NCI-H128 (cell line): ENCODE data around the gene DIAPH2.

ENCODE experiments used
- DNase-seq: peaks from one replicate; lab custom pipeline; 2025; ENCODE audit not compliant: unreplicated experiment; lab: John Stamatoyannopoulos, UW

The DIAPH2 gene

DNA sequence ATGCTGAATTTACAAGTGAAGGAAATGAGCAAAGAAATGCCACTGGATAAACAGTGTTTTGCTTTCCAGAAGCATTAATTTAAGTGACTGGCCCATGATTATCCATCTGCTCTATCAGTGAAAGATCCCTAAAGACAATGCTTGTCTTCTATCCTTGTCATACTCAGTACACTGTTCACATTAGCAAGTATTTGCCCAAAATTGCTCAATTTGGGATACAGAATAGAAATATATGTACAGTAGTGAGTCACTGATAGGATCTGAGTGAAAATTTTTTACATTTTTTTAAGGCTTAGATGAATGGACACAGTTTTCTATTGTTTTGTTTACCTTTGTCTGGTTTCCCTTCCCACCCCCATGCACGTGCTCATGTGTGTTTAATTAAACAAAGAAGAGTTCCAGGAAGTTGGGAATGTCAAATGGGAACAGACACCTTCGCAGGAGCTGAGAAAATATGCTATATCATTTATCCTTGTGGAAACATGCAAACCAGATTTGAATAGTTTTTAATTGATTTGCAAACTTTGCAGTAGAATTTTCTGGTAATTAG lies 855.4 kb downstream of the DIAPH2 start:
- no peak for DNase-seq

GRCh38 chrX:97547877-97548578 lies 863.4 kb downstream of the DIAPH2 start:
- DNase-seq, result no peak

DNA sequence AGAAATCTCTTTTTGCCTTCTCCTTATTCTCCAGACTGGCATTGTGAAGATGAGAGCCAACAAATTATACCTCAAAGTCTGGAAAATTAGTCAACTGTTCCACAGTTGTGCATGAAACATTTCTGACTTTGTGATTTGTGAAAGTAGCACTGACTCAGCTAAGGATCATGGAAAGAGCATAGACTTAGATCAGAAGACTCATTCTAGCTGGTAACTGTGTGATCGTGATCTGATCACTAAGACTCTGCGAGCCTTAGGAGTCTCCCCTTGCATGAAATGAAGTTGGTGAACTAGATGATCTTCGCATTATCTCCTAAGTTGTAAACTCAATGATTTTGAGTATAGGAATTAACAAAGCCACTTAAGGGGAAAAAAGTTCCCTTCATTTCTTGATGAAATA lies 867.2 kb downstream of the DIAPH2 start:
- no peak for DNase-seq

GRCh38 chrX:97553833-97554232 lies 869.2 kb downstream of the DIAPH2 start:
- no peak for DNase-seq

DNA sequence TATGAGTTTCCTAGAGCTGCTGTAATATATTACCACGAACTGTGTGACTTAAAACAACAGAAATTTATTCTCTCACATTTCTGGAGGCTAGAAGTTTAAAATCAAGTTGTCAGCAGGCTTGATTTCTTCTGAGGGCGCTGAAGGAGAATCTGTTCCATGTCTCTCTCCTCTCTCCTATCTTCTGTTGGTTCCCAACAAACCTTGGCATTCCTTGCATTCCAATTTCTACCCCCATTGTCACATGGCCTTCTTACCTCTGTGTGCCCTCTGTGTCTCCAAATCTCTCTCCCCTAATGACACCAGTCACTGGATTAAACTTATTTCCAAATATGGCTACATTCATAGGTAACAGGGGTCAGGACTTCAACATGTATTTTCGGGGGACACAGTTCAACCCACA lies 871.7 kb downstream of the DIAPH2 start:
- no peak for DNase-seq

DNA sequence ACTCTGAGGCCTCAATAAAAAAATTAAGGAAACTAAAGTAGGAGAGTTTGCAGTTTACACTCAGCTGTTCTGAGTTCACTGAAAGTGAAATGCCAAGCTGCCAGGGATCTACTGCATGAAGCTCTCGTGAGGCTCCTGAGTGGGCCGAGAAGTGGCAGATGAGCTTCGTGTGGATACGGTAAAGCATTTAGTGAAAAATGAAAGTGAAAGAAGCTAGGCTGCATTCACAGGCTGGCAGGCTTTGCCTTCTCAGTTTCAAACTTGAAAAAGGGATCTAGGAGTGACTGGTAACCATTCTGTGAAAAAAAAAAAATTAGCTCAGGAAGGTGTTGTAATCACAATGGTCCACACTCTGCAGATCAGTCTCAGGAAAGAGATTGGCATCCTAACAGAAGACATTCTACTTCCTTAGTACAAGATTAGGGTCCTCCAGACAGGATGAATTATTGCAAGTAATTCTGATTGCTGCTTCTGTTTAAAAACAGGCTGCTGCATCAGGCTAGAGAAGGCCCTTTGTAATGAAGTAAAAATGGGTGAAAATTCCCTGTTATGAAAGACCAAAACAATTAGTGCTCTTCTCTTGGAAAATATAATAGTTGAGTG lies 879.0 kb downstream of the DIAPH2 start:
- peak; percentile 16 for DNase-seq

DNA sequence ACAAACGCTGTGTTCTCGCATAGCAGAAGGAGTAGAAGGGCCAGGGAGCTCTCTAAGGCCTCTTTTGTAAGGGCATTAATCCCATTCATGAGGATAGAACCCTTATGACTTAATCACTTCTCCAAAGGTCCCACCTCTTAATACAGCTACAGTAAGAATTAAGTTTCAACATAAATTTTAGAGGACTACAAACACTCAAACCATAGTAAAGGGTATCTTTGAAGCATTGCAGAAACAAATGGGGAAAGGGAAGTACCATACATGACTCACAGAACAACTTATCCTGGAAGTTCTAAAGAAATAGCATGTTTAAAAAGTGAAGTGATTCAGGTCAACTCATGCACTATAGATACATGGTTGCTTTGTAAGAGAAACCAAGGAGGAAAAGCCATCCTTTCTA lies 879.9 kb downstream of the DIAPH2 start:
- no peak for DNase-seq

- no peak for DNase-seq
Observed at GRCh38 chrX:97587171-97587570, 902.5 kb downstream of the DIAPH2 start.

DNA sequence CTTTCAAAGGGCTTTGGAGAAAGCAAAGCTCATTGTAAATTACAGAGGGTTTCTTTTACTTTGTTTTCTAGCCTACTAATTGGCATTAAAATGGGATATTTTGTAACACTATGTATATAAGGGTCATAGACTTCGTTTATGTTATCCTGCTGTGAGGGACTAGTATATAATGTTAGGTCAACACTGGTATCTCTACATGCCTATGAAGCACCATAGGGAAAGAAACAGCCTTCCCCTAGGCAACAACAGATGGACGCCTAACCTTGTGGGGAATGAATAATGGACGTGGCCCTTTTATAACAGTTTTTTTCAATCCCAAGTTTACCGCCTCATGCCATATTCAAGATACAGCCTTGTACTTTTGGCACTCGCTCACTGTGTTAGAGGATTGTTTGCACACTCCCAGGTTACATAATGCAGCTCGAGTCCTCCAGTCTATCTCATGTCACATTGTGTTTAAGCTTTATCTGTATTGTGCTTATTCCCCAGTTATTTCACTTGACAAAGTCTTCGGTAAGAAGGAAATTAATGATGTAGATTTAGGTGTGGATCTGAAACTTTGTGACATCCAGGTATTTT lies 910.1 kb downstream of the DIAPH2 start:
- no peak for DNase-seq

GRCh38 chrX:97597954-97598353 lies 913.3 kb downstream of the DIAPH2 start:
- DNase-seq, result no peak

GRCh38 chrX:97602465-97603258 lies 918.0 kb downstream of the DIAPH2 start:
- DNase-seq, result no peak

DNA sequence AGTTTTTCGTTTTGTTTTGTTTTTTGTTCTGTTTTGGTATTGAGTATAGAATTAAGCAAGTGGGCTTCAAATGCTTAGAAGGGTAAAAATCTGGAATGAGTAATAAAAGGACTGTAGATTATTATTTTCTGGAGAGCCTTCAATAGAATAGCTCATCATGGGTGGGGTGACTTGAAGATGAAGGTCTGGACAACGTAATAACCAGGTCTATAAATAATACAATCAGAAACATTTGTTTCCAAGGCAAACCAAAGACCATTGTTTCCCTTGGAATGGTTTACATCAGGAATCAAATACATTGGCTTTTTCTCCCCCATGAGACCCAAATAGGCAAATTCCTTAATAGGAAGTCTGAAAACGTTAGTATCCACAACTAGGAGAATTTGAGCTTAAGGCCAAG lies 920.6 kb downstream of the DIAPH2 start:
- no peak for DNase-seq

DNA sequence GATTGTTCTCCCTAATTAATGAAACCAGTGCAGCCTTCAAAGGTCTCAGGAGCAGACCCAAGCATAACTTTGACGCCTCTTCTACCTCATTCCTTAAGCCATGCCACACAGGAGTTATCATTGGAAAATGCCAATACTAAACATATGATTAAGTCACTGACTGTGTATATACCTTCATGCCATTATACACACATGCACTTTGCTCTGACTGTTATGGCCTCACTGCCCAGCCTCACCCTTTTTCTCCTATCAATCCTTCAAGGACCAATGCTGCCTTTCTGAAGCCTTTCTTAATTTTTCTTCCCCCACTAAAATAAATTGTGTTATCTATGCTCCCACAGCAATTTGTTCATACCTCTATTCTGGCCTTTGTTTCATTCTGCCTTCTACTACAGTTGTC lies 924.7 kb downstream of the DIAPH2 start:
- DNase-seq, result no peak

GRCh38 chrX:97609938-97610337 lies 925.3 kb downstream of the DIAPH2 start:
- DNase-seq, result no peak

GRCh38 chrX:97616883-97617530 lies 932.4 kb downstream of the DIAPH2 start:
- DNase-seq, result no peak

GRCh38 chrX:97619499-97619898 lies 934.9 kb downstream of the DIAPH2 start:
- DNase-seq, result no peak

- DNase-seq, result no peak
Observed at GRCh38 chrX:97622111-97622510, 937.5 kb downstream of the DIAPH2 start.

DNA sequence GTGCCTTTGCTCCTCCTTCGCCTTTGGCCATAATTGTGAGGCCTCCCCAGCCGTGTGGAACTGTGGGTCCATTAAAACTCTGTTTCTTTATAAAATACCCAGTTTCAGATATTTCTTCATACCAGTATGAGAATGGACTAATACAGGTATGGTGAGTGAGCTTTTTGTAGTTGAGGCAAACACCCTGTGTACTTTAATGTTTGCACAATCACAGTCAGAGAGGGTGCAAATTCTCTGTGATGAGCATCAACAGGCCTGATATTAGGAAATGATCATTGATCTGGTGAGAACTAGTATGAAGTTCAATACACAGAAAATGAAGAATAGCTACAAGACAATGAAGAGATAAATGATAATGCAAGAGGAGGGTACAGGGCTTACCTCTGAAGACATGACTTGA lies 943.7 kb downstream of the DIAPH2 start:
- DNase-seq, result no peak

GRCh38 chrX:97628807-97629596 lies 944.4 kb downstream of the DIAPH2 start:
- no peak for DNase-seq

DNA sequence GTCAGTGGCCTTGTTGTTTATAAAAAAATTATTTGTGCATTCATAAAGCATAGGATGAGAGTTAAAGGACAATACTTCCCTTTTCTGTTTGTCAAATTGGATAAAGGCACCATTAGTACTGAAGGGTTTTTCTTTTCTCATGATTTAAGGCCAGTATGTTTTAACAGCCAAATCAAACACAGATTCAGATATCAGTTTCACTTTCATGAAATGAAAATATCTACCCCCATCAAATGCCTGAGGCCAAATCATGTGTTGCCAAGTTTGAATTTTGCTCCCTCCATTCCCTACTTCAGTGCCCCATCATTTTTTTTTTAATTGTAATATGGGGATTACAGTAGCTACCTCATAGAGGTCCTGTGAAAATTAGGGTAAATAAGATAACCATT lies 944.9 kb downstream of the DIAPH2 start:
- DNase-seq, result no peak
